Osteoblast (primary cell): ENCODE results near the gene NLGN1. TPM values are rescaled to one million over a fixed set of nuclear protein-coding genes. Genes with fewer than 3 reads are reported as not detected.

Experiments
- DNase-seq: peaks from one replicate; pipeline ENCODE4 v3.0.0; 2011; ENCODE audit warnings: low spot score, mixed read lengths; ENCODE audit not compliant: insufficient read length; ENCODE audit errors: missing footprints
- H2AFZ ChIP-seq: 2 replicates; pipeline ENCODE4 v1.6.0; 2011; ENCODE audit warnings: mild to moderate bottlenecking, low read length
- H3K27ac ChIP-seq: 2 replicates; pipeline ENCODE4 v1.5.1; 2011; ENCODE audit warnings: mild to moderate bottlenecking, low read depth, low read length, moderate library complexity
- H3K27me3 ChIP-seq: 2 replicates; pipeline ENCODE4 v1.6.0; 2012; ENCODE audit warnings: mild to moderate bottlenecking, control low read depth, inconsistent platforms, low read length, moderate library complexity; ENCODE audit not compliant: insufficient read depth
- H3K36me3 ChIP-seq: 2 replicates; pipeline ENCODE4 v1.5.1; 2011; ENCODE audit warnings: mild to moderate bottlenecking, low read length, control low read depth, moderate library complexity; ENCODE audit not compliant: insufficient read depth
- H3K4me1 ChIP-seq: 2 replicates; pipeline ENCODE4 v1.5.1; 2011; ENCODE audit warnings: mild to moderate bottlenecking, low read length, control low read depth, moderate library complexity; ENCODE audit not compliant: insufficient read depth
- H3K4me2 ChIP-seq: 2 replicates; pipeline ENCODE4 v1.6.0; 2011; ENCODE audit warnings: mild to moderate bottlenecking, low read length; ENCODE audit not compliant: insufficient read depth
- H3K4me3 ChIP-seq: fragments of 200-600 bp; sonication (generic); 3 replicates; pipeline ENCODE4 v1.5.1; 2012; ENCODE audit warnings: mild to moderate bottlenecking, low read length, inconsistent platforms; ENCODE audit not compliant: insufficient read depth
- H3K79me2 ChIP-seq: 2 replicates; pipeline ENCODE4 v1.6.0; 2012; ENCODE audit warnings: mild to moderate bottlenecking, low read length, control low read depth, inconsistent platforms; ENCODE audit not compliant: insufficient read depth
- H3K9me3 ChIP-seq: 2 replicates; pipeline ENCODE4 v1.5.1; 2011; ENCODE audit warnings: low read depth, low read length, control low read depth
- H4K20me1 ChIP-seq: 2 replicates; pipeline ENCODE4 v1.6.0; 2012; ENCODE audit warnings: mild to moderate bottlenecking, low read length, control low read depth; ENCODE audit not compliant: insufficient read depth
- total RNA-seq: library from RNA; depleted of rRNA; stranded (reverse); fragments of >200 nt; gene quantifications from 2 replicates; pipeline ENCODE4 v1.2.3, GENCODE V29; 2012
- TF ChIP-seq, protein P1 (sequence below): IDR thresholded peaks from 2 replicates; pipeline ENCODE4 v1.5.1; 2011; ENCODE audit warnings: mild to moderate bottlenecking, low read depth, low read length, moderate library complexity; ENCODE audit errors: extremely low read depth

NLGN1 gene
- total RNA-seq, 1 donor = 9.0 TPM

GRCh38 chr3:173395412-173396181 is 1.9 kb upstream of the NLGN1 start:
- no peaks in the 10 kb centered on the region for H4K20me1 ChIP-seq
- no peaks in the 10 kb centered on the region for H3K36me3 ChIP-seq
- peak; percentile 95 for DNase-seq
- peaks cover 17% of the 10 kb centered on the region for H3K4me1 ChIP-seq
- TF ChIP-seq, protein P1, sequence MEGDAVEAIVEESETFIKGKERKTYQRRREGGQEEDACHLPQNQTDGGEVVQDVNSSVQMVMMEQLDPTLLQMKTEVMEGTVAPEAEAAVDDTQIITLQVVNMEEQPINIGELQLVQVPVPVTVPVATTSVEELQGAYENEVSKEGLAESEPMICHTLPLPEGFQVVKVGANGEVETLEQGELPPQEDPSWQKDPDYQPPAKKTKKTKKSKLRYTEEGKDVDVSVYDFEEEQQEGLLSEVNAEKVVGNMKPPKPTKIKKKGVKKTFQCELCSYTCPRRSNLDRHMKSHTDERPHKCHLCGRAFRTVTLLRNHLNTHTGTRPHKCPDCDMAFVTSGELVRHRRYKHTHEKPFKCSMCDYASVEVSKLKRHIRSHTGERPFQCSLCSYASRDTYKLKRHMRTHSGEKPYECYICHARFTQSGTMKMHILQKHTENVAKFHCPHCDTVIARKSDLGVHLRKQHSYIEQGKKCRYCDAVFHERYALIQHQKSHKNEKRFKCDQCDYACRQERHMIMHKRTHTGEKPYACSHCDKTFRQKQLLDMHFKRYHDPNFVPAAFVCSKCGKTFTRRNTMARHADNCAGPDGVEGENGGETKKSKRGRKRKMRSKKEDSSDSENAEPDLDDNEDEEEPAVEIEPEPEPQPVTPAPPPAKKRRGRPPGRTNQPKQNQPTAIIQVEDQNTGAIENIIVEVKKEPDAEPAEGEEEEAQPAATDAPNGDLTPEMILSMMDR = no peak
- no peaks in the 10 kb centered on the region for H3K9me3 ChIP-seq
- no peaks in the 10 kb centered on the region for H3K27me3 ChIP-seq
- peak overlapping the region; percentile 79 for H3K4me3 ChIP-seq
- no peaks in the 10 kb centered on the region for H3K79me2 ChIP-seq
- peak overlapping the region; percentile 85 for H3K4me2 ChIP-seq
- H3K27ac ChIP-seq = peak overlapping the region; percentile 51
- peak overlapping the region; percentile 83 for H2AFZ ChIP-seq

DNA sequence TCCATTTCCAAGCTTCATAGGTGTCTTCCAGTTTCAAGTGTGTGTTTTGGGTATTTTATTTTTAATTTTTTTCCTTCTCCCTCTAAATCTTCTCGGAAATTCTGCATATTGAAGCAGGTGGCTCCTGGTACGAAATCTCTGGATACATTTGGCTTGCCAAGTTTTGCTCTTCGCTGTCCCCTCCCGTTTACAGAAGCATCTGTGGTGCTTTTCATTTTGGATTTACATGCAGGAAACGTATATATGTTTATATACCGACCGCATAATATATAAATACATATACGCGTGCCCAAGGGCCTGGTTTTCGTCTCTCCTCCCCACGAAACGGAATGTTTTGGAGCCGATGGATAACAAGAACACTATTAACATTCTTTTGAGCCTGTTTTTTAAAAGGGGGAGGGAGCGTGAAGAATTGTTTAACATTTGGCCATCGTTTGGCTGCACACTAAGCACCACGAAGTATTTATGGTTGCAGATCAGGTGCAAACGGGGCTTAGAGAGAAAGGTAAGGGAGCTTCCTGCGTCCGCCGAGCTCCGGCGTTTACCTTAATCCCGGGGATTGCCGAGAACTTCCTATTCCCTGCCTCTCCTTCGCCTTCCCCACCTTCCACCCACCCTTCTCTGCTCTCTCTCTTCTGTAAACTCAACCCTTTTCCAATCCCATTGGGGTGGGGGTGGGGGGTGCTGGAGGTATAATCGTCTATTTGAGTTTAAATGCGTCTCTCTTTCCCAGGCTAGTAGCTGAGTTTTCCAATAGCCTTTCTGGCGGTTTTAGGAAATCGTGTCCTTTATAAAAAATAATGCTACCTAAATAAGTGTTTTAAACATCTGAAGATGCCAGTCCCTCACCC is 1.1 kb upstream of the NLGN1 start:
- Histone ChIP-seq H3K79me2 (no peaks in the 10 kb centered on the region), H3K27ac (no peak overlapping the region), H3K27me3 (no peaks in the 10 kb centered on the region), H4K20me1 (no peaks in the 10 kb centered on the region), H3K36me3 (no peaks in the 10 kb centered on the region), H3K4me3 (peak overlapping the region; percentile 79), H2AFZ (peak overlapping the region; percentile 83), H3K4me1 (peaks cover 17% of the 10 kb centered on the region), H3K4me2 (peak overlapping the region; percentile 85), H3K9me3 (no peaks in the 10 kb centered on the region)
- DNase-seq = peak; percentile 55
- TF ChIP-seq, protein P1 = no peak

- no peaks in the 10 kb centered on the region for H3K36me3 ChIP-seq
- H3K9me3 ChIP-seq = no peaks in the 10 kb centered on the region
- TF ChIP-seq, protein P1 = no peak
- H3K27ac ChIP-seq = peak overlapping the region; percentile 52
- no peaks in the 10 kb centered on the region for H4K20me1 ChIP-seq
- DNase-seq = peak; percentile 65
- no peaks in the 10 kb centered on the region for H3K79me2 ChIP-seq
- peak overlapping the region; percentile 79 for H3K4me3 ChIP-seq
- H3K4me1 ChIP-seq = peaks cover 17% of the 10 kb centered on the region
- H3K4me2 ChIP-seq = peak overlapping the region; percentile 85
- H3K27me3 ChIP-seq = no peaks in the 10 kb centered on the region
- H2AFZ ChIP-seq = peak overlapping the region; percentile 95
Observed at GRCh38 chr3:173398111-173398479, 551 bp downstream of the NLGN1 start.

DNA sequence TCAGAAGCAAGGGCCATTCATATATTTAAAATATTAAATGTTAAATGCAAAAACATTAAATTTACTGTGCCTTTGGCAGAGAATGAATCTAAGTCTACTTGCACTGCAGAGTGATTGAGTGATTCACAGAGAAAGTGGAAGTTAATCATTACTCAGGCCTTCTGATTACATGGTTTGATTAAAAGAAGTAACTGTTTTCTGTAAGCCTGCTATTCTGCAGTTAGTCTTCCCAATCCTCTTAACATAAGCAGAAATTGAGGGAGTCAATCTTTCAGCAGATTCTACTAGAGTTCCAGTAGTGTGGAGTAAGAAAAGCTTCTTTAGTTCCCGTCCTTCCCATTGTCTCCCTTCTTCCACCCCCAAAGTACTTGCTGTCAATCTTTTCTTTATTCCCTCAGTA is 1.5 kb downstream of the NLGN1 start:
- Histone ChIP-seq H3K27ac (no peak overlapping the region), H4K20me1 (no peaks in the 10 kb centered on the region), H2AFZ (no peak overlapping the region), H3K36me3 (no peaks in the 10 kb centered on the region), H3K4me2 (peak overlapping the region; percentile 85), H3K4me3 (no peak overlapping the region), H3K79me2 (no peaks in the 10 kb centered on the region), H3K9me3 (no peaks in the 10 kb centered on the region), H3K27me3 (no peaks in the 10 kb centered on the region), H3K4me1 (peaks cover 17% of the 10 kb centered on the region)
- TF ChIP-seq, protein P1 = no peak
- DNase-seq = peak; percentile 75
